HEK293 (cell line): ENCODE measurements around the gene FGD4.

Source experiments
- BCL11A ChIP-seq: fragments of 450-650 bp; formaldehyde crosslinking; IDR thresholded peaks from 2 replicates; pipeline ENCODE4 v1.5.1; 2016; ENCODE audit warnings: low read depth, missing biosample characterization, missing genetic modification characterization
- CTCF ChIP-seq: fragments of 450-650 bp; formaldehyde crosslinking; IDR thresholded peaks from 2 replicates; pipeline ENCODE4 v1.5.1; 2016; ENCODE audit warnings: missing biosample characterization, missing genetic modification characterization
- HIC1 ChIP-seq: fragments of 450-650 bp; formaldehyde crosslinking; IDR thresholded peaks from 2 replicates; pipeline ENCODE4 v1.5.1; 2016; ENCODE audit warnings: missing biosample characterization, missing genetic modification characterization
- KLF9 ChIP-seq: fragments of 450-650 bp; formaldehyde crosslinking; IDR thresholded peaks from 2 replicates; pipeline ENCODE4 v1.5.1; 2016; ENCODE audit warnings: missing biosample characterization, missing genetic modification characterization, low read depth
- PRDM4 ChIP-seq: fragments of 450-650 bp; formaldehyde crosslinking; IDR thresholded peaks from 2 replicates; pipeline ENCODE4 v1.5.1; 2017; ENCODE audit warnings: missing biosample characterization, missing genetic modification characterization
- ZBTB48 ChIP-seq: fragments of 450-650 bp; formaldehyde crosslinking; IDR thresholded peaks from 2 replicates; pipeline ENCODE4 v1.5.1; 2016; ENCODE audit warnings: missing biosample characterization, missing genetic modification characterization
- ZNF121 ChIP-seq: fragments of 450-650 bp; formaldehyde crosslinking; IDR thresholded peaks from 2 replicates; pipeline ENCODE4 v1.5.1; 2016; ENCODE audit warnings: missing biosample characterization, missing genetic modification characterization
- ZNF26 ChIP-seq: fragments of 450-650 bp; formaldehyde crosslinking; IDR thresholded peaks from 2 replicates; pipeline ENCODE4 v1.5.1; 2016; ENCODE audit warnings: missing biosample characterization, missing genetic modification characterization
- ZNF280C ChIP-seq: fragments of 450-650 bp; formaldehyde crosslinking; IDR thresholded peaks from 2 replicates; pipeline ENCODE4 v1.5.1; 2016; ENCODE audit warnings: missing biosample characterization, missing genetic modification characterization
- ZNF514 ChIP-seq: fragments of 450-650 bp; formaldehyde crosslinking; IDR thresholded peaks from 2 replicates; pipeline ENCODE4 v1.5.1; 2016; ENCODE audit warnings: missing biosample characterization, missing genetic modification characterization
- ZNF544 ChIP-seq: fragments of 450-650 bp; formaldehyde crosslinking; IDR thresholded peaks from 2 replicates; pipeline ENCODE4 v1.5.0; 2017; ENCODE audit warnings: missing biosample characterization, missing genetic modification characterization
- ZNF560 ChIP-seq: fragments of 450-650 bp; formaldehyde crosslinking; IDR thresholded peaks from 2 replicates; pipeline ENCODE4 v1.5.1; 2017; ENCODE audit warnings: missing biosample characterization, missing genetic modification characterization, borderline replicate concordance
- ZNF624 ChIP-seq: fragments of 450-650 bp; formaldehyde crosslinking; IDR thresholded peaks from 2 replicates; pipeline ENCODE4 v1.5.1; 2017; ENCODE audit warnings: missing biosample characterization, missing genetic modification characterization
- ZNF660 ChIP-seq: fragments of 450-650 bp; IDR thresholded peaks from 2 replicates; pipeline ENCODE4 v1.5.1; 2018; ENCODE audit warnings: missing biosample characterization, mild to moderate bottlenecking, missing genetic modification characterization
- ZNF704 ChIP-seq: fragments of 450-650 bp; formaldehyde crosslinking; IDR thresholded peaks from 2 replicates; pipeline ENCODE4 v1.5.1; 2016; ENCODE audit warnings: missing biosample characterization, missing genetic modification characterization
- ZNF837 ChIP-seq: fragments of 450-650 bp; formaldehyde crosslinking; IDR thresholded peaks from 2 replicates; pipeline ENCODE4 v1.5.1; 2016; ENCODE audit warnings: missing biosample characterization, missing genetic modification characterization

FGD4 gene

DNA sequence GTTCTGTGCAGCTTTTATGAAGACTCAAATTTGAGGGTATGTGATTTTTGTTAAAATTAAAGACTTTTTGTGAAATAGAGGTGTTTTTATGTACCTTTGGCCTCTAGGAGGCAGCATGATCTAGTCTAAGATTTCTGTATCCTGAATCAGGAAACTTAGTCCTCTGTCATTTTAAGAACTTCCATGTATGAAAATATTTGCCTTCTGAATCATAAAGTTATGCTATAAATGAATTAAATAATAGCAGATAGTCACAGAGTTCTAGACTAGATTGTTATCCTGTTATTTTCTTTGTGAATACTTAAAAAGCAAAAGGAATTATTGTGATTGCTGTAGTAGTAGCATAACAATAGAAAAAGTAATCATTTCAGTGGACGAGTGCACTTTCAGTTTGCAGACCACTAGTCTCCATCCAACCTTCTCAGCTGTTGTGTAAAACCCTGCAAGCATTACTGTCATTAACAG is 56.3 kb downstream of the FGD4 start (continued):
- no peak for TF ChIP-seq KLF9 (tag by site-specific recombination)
- no peak for TF ChIP-seq HIC1 (tag by site-specific recombination)
- no peak for TF ChIP-seq ZNF560 (tag by site-specific recombination)
- TF ChIP-seq ZNF121 (tag by site-specific recombination) = no peak
- no peak for TF ChIP-seq ZNF26 (tag by site-specific recombination)
- no peak for TF ChIP-seq ZNF624 (tag by site-specific recombination)
- no peak for TF ChIP-seq ZNF544
- no peak for TF ChIP-seq ZNF514
- TF ChIP-seq ZBTB48 (tag by site-specific recombination) = no peak
- TF ChIP-seq PRDM4 (tag by site-specific recombination) = no peak
- no peak for TF ChIP-seq BCL11A (tag by site-specific recombination)
- no peak for TF ChIP-seq ZNF837 (tag by site-specific recombination)
- peak; percentile 40; the same call in 1 of the 2 replicates for TF ChIP-seq ZNF660
- peak; percentile 17; the same call in 1 of the 2 replicates for TF ChIP-seq CTCF (tag by site-specific recombination)
- TF ChIP-seq ZNF704 (tag by site-specific recombination) = no peak
- TF ChIP-seq ZNF280C = no peak
